Ishikawa (cell line): ENCODE results near the gene KLHDC2.

Experiments used
- EP300 ChIP-seq: IDR thresholded peaks from 2 replicates; pipeline ENCODE4 v1.6.1; 2012; ENCODE audit warnings: borderline replicate concordance
- FOXM1 ChIP-seq: IDR thresholded peaks from 2 replicates; pipeline ENCODE4 v1.6.1; 2012; ENCODE audit warnings: low read depth, borderline replicate concordance
- REST ChIP-seq: IDR thresholded peaks from 2 replicates; pipeline ENCODE4 v1.6.1; 2012; ENCODE audit warnings: low read depth, mild to moderate bottlenecking
- TAF1 ChIP-seq: IDR thresholded peaks from 2 replicates; pipeline ENCODE4 v1.6.1; 2012; ENCODE audit warnings: low read depth, mild to moderate bottlenecking
- USF1 ChIP-seq: IDR thresholded peaks from 2 replicates; pipeline ENCODE4 v1.6.1; 2012
- YY1 ChIP-seq: IDR thresholded peaks from 2 replicates; pipeline ENCODE4 v1.6.1; 2012; ENCODE audit warnings: low read depth
- ZBTB7A ChIP-seq: IDR thresholded peaks from 2 replicates; pipeline ENCODE4 v1.6.1; 2012; ENCODE audit warnings: low read depth

- TF ChIP-seq FOXM1, result no peak
- no peak for TF ChIP-seq YY1
- no peak for TF ChIP-seq REST
- no peak for TF ChIP-seq TAF1
- TF ChIP-seq ZBTB7A, result no peak
- no peak for TF ChIP-seq EP300
- TF ChIP-seq USF1, result no peak
These were observed 40.8 kb upstream of the KLHDC2 start for GRCh38 chr14:49727171-49727570.
